ENCODE results near the gene PHTF1.

Gene PHTF1

DNA sequence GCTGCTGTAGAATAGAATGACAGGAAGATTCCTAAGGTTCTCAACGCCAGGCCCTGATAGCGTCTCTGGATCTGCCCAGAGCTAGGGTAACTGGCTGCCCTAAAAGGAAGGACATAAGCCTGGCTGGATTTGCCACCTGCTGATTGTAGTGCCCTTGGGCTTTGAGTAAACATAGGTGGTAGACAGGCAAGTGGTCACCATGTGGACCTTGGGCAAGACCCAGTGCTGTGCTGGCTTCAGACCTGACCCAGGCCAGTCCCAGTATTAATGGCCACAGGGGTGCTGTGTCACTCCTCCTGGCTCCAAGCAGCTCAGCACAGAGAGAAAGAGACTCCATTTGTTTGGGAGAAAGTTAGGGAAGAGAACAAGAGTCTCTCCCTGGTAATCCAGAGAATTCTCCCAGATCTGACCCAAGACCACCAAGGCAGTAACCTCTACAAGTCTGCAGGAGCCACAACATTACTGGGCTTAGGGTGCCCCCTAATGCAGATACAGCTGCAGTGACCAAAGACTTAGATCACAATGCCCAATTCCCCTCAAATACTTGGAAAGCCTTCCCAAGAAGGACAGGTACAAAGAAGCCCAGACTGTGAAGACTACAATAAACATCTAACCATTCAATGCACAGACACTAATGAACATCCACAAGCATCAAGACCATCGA is 44.5 kb downstream of the PHTF1 start:
- no peak for DNase-seq

DNA sequence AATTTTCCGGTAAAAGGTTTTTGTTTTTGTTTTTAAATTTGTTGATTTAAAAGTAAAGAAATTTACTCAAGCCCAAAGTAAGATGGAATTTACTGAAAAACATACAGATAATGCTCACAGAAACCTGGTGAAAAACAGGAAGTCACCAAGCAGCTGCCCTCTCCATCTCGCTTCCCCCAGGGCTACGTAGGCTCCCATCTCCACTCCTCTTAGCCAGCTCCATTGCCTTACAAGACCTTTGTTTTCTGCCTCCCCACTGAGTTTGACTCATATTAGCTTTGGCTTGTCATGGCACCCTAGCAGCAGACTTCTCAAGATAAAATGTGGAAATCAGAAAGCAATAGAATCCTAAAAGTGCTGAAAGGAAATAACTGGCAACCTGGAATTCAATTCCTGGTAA is 57.9 kb downstream of the PHTF1 start:
- DNase-seq = no peak

DNA sequence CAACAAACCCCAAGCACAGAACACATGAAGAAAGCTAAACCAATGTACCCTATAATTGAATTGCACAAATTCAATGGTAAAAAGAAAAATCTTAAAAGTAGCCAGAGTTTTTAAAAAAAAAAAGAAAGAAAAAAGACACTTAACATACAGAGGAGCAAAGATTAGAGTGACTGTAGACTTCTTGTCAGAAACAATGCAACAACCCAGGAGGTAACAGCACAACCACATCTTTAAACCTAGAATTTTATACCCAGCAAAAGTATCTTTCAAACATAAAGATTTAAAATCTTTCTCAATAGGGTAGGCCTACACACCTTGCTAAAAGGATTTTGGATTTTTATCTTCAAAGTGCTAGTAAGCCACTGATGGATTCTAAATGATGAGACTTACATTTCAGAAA is 64.4 kb downstream of the PHTF1 start:
- DNase-seq = no peak

DNA sequence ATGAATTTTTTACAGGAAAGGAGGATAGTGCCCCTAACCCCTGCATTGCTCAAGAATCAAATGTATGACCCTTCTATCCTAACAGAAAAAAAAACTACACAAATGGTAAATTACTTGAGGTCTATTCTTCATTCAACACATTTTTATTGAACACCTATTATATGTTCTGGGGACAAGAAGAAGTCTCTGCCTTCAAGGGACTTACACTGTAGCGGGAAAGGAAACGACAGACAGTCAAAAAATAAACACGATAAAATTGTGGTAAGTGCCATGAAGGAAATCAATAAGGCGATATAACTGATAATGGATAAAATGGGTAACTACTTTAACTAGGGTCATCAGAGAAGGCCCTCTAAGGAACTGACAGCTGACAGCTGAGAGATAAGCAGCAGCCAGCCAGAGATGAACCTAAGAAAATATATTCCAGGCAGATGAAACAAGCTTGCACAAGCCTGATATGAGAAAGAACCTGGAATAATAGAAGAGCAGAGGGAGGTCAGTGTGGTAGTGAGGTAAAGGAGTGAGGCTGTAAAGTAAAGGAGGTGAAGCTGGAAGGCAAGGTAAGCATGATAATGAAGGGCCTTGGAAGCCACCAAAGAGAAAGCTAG is 66.4 kb downstream of the PHTF1 start:
- no peak for DNase-seq

DNA sequence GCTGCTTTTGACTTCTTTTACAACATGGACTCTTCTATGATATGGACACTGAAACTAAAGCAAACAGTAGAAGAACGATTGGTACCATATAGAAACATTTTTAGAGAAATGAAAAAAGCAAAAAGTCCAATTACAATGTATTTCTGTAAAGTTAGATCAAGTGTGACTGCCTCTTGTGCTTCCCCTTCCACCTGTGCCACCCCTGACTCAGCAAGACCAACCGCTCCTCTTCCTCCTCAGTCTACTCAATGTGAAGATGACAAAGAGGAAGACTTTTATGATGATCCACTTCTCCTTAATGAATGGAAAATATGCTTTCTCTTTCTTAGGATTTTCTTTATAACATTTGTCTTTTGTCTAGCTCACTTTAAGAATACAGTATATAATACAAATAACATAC is 66.9 kb downstream of the PHTF1 start:
- no peak for DNase-seq

DNA sequence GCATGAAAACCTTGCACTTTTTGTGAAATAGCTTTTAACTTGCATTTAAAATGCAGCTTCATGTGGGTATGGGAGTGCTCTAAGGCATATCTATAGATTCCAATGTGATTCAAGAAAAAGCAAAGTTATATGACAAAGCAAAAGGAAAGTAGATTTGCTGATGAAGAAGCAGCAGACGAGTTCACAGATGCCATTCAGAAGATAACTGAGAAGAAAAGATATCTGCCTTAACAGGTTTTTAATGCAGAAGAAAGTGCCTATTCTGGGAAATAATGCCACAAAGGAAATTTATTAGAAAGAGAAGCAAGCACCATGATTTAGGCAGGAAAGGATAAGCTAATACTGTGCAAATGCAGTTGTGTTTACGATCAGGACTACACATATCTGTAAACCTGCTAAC is 68.1 kb downstream of the PHTF1 start:
- DNase-seq = no peak

DNA sequence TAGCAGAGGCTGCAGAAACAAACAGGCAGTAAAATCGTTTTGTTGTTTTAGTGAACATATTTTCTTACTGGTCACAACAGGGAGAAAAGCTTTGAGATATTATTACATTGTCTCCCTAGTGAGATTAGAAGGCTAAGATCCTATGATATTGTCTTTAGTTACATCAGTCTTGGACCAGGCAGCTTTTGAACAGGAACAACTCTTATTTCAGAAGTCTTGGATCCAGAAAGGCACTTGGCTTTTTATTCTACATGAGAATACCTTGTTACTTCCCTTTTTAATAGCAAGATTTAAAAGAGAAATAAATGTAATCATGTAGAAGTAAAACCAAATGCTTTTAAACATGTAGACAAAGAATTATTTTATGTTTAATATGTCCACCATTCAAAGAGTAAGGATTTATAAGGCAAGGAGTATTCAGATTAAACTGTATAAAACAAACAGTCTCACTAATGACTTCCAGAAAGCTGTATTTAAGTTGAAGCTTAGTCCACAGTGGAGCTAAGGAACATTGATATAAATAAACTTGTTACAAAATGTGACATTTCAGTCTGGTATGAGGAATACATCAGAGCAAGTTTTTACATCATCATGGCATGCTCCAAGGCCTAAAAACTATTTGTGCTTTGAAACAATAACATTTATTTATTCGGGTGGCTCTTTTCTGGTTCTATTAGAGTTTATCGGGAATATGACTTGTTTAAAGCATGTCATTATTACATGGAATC is 72.2 kb downstream of the PHTF1 start:
- DNase-seq = no peak

DNA sequence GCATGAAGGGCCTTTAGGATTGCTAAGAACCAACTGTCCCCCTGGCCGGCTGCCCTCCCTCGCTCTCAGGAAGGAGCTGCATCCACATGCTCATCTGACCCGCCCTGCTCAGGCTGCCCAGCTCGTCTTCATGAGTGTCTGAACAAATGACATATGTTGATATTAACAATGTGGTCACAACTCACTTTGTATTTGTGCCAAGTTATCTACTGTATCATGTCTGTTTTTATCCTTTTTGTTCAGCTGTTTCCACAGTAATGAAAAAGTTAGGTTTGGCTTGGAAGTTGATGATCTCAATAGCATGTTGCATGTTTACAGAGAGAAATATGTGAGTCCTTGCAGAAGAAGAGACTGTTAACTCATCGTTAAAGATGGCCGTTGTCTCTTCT is 75.1 kb downstream of the PHTF1 start:
- DNase-seq = no peak

DNA sequence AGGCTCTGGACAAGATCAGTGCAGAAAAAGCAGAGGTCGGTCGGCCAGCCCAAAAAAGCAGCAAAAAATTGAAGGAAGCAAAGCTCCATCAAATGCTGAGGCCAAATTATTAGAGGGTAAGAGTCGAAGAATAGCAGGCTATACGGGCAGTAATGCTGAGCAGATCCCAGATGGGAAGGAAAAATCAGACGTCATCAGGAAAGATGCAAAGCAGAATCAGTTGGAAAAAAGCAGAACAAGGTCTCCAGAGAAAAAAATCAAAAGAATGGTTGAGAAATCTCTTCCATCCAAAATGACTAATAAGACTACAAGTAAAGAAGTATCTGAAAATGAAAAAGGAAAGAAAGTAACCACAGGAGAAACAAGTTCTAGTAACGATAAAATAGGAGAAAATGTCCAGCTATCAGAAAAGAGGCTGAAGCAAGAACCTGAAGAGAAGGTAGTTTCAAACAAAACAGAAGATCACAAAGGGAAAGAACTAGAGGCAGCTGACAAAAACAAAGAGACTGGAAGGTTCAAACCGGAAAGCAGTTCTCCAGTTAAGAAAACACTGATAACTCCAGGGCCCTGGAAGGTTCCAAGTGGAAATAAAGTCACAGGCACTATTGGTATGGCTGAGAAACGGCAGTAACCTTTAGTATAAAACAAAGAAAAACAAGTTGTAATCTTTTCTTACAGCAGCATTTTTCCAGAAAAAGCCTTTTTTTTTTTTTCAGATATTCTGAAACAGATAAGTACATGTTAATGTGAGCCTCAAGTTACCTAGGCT is 75.7 kb downstream of the PHTF1 start:
- no peak for DNase-seq

DNA sequence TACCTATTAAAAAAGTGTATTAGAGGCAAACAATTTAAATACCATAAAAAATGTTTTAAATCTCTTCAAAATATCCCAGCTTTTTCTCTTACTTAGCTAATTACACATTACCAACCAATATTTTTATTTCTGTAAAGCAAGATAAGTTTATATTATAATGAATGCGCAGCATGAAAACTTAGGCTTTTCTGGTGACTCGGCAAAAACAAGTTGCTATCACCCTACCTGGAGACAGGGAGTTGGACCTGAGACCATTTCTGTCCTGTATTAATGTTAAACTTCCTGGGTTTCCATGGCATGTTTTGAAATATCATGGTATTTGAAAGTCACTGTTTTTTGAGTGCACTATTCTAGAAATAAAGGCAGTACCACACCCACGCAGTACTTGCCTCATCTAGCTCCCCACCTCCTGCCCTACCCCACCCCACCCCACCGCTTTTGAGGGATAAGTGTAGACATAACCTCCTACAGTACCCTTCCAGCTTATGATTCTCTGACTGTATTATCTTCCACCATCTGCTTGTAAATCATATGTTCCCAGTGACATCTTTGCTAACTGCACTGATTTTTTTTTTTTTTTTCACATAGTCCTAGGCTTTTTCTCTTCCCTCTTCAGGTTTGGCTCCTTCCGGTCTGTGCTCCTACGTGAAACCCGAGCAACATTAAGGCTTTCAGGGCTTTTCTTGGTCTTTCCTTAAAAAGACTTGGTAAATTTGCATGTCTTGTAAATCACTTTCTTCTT is 77.5 kb downstream of the PHTF1 start:
- DNase-seq = no peak

DNA sequence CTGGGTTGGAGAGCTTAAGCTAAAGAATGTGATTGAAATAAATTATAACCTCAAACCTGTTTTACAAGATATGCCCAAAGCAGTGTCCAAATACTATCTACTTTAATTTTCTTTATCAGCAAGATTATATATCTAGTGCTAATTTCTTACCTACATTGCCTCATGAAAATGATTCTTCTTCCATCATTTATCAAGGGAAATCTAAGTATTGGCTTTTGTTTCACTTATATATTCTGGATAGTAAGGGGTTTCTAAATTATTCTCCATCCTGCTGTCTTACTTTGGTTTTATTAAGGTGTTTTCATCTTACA is 81.2 kb downstream of the PHTF1 start:
- no peak for DNase-seq

DNA sequence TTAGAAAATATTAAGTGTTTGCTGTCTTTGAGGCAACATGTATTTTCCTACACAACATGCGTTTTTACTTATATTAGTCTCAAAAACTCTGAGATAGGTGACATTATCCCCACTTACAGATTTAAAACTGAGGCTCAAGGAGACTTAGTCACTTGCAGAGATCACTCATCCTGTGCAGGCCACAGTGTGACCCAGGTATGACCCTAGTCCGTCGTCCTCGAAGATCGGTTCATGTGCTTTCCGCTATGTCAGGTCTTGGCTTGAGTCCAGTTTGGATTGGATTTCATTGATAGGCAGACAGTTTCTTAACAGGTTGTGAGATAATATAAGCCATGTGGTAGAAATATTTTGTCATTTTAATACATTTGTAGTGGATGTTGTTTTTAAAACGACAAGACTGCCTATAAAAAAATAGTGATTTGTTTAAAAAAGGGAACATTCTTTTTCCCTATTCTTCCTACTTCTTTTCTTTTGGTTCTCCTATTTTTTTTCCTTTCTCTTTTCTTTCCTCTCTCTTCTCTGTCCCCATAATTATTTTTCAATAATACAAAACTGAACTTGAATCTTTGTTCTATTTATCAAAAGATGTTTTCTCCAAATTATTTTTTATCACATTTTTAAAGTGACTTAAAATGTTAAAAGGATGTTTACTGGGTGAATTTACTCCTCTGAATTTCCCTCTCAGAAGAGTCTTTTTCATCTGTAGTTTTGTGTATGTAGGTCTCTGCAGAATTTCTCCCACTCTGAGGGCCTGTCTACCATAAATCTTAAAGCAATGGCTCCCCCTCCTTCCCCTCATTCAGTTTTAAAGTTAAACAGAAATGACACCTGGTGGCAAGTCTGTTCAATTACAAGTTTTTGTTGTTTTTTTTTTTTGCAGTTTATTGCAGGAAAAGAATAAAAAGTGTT is 81.8 kb downstream of the PHTF1 start:
- peak; percentile 45 for DNase-seq

DNA sequence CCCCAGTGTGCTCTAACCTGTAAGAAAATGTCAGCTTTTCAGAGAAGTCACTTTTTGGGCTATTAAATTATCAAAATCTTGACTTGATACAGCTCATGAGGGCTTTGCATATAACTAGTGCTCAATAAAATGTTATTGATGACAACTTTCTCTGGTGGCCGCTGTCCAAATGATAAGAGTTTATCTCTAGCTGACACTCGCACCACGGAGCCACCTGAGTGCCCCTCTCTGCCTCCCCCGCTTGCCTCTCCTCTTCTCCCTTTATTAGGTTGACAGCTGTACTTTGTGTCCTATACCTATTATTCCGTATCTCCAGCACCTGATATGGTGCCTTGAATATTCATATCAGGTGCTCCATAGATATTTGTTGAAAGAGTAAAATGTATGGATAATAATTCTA is 82.8 kb downstream of the PHTF1 start:
- DNase-seq = no peak

DNA sequence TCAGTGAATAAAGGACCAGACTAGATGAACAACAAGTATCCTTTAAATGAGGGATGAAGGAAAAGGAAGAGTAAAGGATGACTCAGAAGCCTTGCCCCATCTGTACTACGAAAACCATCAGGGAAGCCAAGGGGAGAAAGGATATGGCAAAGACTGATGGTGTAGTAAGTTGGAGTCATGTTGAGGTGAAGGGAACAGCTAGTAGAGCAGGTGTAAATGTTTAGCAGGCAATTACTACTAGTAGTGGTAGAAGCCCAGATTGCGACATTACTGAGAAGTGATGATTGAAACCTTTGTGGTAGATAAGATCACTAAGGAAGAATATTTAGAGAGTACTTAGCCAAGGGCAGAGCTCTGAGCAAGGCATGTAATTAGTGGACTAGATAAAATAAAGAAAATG is 84.0 kb downstream of the PHTF1 start:
- DNase-seq = peak; percentile 53

DNA sequence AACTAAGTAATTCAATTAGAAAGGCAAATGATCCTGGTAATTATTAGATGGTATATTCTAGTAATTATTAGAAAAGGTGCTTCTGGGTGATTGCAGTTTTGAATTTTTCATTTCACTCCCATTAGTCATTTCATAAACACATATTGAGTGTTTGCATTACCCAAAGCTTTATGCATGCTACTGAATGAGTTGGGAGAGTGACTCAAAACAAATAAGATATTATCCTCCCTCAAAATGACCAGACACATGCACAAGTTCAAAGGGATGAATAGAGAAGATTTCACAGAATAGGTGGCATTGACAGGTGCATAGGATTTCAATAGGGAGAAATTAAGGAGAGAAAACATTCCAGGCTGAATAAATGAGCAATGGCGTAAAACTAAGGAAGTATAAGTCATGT is 84.7 kb downstream of the PHTF1 start:
- DNase-seq = peak; percentile 35

DNA sequence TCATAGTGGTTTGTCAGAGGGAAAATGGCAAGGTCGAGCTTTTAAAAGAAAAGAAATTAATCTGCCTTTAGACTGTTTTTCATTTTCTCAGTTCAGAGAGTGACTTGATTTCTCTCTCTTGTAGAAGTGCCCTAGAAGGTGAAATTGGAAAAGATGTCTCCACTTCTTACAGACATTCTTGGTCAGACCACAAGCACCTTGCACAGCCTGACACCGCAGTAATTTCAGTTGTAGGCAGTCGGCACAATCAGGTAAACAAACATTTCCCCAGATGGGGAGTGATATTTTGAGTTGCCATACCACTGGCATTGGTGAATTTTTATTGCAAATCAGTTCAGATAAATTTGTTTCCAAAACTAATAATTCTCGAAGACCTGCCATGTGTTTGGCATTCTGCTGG is 86.8 kb downstream of the PHTF1 start:
- no peak for DNase-seq

DNA sequence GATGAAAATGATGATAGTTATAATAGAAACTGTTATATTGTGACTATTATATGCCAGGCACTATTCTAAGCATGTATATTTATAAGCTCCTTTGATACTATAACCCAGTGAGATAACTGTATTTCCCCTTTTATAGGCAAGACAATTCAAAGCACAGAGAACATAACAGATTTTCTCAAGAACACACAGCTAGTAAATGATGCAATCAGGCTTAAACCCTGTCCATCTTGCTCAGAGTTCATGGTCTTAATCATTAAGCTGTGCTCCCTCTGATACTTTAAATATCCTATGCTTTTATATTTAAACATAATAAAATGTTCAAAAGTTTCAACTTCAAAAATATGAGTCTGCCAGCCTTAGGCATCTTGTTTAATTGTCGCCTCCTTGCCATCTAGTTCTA is 88.6 kb downstream of the PHTF1 start:
- no peak for DNase-seq

DNA sequence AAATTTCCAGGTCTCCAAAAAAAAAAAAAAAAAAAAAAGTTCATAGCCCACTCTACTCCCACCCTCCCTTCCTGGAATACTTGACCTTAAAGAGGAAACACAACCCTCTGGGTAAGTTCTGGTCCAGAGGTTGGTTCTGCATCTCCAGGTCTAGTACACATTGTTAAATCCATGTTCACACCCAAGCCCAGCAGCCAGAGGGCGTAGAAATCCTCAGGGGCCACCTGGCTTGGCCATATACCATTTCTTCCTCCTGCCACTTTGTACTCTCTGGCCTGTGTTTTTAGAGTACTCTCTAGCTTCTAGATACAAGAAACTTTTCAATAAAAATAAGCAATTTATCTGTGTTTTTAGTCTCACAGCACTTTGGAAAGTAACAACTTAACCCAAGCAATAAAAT is 89.3 kb downstream of the PHTF1 start:
- DNase-seq = no peak

DNA sequence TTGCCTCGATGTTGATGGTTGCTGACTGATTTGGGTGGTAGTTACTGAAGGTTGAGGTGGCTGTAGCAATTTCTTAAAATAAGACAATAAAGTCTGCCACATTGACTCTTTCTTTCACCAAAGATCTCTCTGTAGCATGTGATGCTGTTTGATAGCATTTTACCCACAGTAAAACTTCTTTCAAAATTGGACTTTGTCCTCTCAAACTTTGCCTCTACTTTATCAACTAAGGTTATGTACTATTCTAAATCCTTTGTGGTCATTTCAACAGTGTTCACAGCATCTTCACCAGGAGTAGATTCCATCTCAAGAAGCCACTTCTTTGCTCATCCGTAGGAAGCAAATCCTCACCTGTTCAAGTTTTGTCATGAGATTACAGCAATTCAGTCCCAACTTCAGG is 93.2 kb downstream of the PHTF1 start:
- DNase-seq = no peak

DNA sequence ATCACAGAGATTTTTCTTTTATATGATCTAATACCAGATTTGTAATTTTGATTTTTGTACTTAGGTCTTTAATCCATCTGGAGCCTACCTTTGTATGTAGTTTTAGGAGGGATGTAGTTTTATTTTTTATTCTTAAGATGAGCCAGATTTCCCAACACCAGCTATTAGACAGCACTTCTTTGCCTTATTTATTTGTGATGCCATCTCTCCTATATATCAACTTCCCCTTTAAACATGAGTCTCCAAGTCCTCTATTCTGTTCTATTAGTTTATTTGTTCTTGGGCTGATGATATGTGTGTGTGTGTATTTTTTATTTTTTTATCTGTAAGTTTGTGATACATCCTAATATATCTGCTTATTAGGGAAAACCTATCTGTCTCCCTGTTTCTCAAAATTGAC is 94.2 kb downstream of the PHTF1 start:
- no peak for DNase-seq

DNA sequence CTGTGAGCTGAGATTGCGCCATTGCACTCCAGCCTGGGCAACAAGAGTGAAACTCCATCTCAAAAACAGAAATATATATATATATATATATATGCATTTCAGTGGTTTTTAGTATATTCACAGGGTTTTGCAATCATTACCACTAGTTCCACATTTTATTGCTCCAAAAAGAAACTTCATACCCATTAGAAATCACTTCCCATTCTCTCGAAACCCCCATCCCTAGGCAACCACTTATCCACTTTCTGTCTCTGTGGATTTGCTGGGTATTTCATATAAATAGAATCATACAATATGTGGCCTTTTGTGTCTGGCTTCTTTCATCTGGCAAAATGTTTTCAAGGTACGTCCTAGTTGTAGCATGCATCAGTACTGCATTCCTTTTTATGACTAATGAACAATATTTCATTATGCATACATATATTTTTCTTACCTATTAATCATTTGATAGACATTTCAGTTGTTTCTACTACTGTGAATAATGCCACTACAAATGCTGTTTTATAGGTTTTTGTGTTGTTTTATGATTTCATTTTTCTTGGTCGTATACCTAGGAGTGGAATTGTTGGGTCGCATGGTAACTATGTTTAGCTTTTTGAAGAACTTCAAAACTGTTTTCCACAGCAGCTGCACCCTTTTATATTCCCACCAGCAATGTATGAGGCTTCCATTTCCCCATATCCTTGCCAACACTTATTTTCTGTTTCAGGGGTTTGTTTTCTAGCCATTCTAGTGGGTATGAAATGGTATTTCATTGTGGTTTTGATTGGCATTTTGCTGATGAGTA is 95.9 kb downstream of the PHTF1 start:
- no peak for DNase-seq

Measured in activated CD4-positive, alpha-beta T cell treated with anti-CD3 and anti-CD28 coated beads, Interleukin-10, Interleukin-2, amounts not matched to agents 100 ng/mL and 50 ng/mL, durations not matched to agents 16 hours and 8 hours (primary cell).